ENCODE measurements around the gene EIF2B5.

DNA sequence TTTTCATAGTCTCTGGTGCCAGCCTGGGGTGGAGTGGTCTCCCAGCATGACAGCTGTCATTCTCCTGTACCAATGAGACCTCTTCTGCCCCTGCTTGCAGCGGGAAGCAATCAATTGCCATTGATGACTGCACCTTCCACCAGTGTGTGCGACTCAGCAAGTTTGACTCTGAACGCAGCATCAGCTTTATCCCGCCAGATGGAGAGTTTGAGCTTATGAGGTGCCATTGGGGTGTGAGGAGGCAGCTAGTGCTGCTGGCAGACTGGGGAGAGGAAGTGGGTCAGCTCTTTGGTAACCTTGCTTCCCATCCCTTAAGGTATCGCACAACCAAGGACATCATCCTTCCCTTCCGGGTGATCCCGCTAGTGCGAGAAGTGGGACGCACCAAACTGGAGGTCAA, 46.4 kb downstream of the EIF2B5 start:
- TF ChIP-seq CTCF (IDR thresholded peaks at IDR 0.05; ENCODE audit: low read length) (no peak), EZH2 (optimal IDR thresholded peaks at IDR 0.05; ENCODE audit: low read depth, low read length) (no peak)
